Breast epithelium (tissue), 4 donors: ENCODE data around the gene SELENOT. TPM values are rescaled to one million over a fixed set of nuclear protein-coding genes. Genes with fewer than 3 reads are reported as not detected.

Experiments
- DNase-seq, 2 donors: peaks; one replicate each; pipeline ENCODE4 v3.0.0-alpha.2; 2019; ENCODE audit warnings: low spot score in 2 of 2
- H3K27ac ChIP-seq, 2 donors: fragments of 200-600 bp; sonication (generic) in 1 of 2; one replicate each; pipeline ENCODE4 v1.5.1; 2016 to 2019; ENCODE audit warnings: mild to moderate bottlenecking in 1 of 2
- H3K27me3 ChIP-seq, 2 donors: fragments of 200-600 bp; sonication (generic) in 1 of 2; one replicate each; pipeline versions ENCODE4 v1.5.1 to v1.6.0; 2017 to 2019; ENCODE audit warnings: control low read depth in 1 of 2, mild to moderate bottlenecking in 1 of 2
- H3K36me3 ChIP-seq: fragments of 200-600 bp; one replicate; pipeline ENCODE4 v1.5.1; 2019
- H3K4me1 ChIP-seq, 2 donors: fragments of 200-600 bp; sonication (generic); one replicate each; pipeline ENCODE4 v1.5.1; 2016 to 2019; ENCODE audit warnings: control low read depth in 1 of 2
- H3K4me3 ChIP-seq, 3 donors: fragments of 200-600 bp; sonication (generic); 1 replicate in 2 of 3; 2 replicates in 1 of 3; pipeline ENCODE4 v1.5.1; 2016 to 2019; ENCODE audit warnings: mild to moderate bottlenecking in 3 of 3, moderate library complexity in 2 of 3
- H3K9me3 ChIP-seq, 2 donors: fragments of 200-600 bp; sonication (generic) in 1 of 2; one replicate each; pipeline ENCODE4 v1.5.1; 2016 to 2019; ENCODE audit warnings: control low read depth in 1 of 2
- POLR2A ChIP-seq: fragments of 450-650 bp; IDR thresholded peaks from one replicate; pipeline ENCODE4 v1.6.1; 2016; ENCODE audit warnings: antibody characterized with exemption, mild to moderate bottlenecking, moderate library complexity
- POLR2AphosphoS5 ChIP-seq, 3 donors: sonication (generic); formaldehyde crosslinking; IDR thresholded peaks; one replicate each; pipeline ENCODE4 v1.6.1; 2017; ENCODE audit warnings: antibody characterized with exemption in 3 of 3
- intact Hi-C: fragments of 100-400 bp; cut with DNase I; formaldehyde crosslinking; loops from one replicate; pipeline ENCODE4 v1.15.1; 2023; ENCODE audit warnings: low total_unique reads
- total RNA-seq, 3 donors: library from RNA; depleted of rRNA; stranded (reverse); fragments of >200 nt; gene quantifications; one replicate each; pipeline ENCODE4 v1.1.0, GENCODE V29; 2016
- TF ChIP-seq, protein P1 (sequence below), 3 donors: fragments of 450-650 bp; IDR thresholded peaks; one replicate each; pipeline ENCODE4 v1.5.1; 2016 to 2017; ENCODE audit warnings: antibody characterized with exemption in 3 of 3, mild to moderate bottlenecking in 3 of 3, moderate library complexity in 3 of 3

The SELENOT gene
- total RNA-seq, 3 donors from 2014 or later, result 86.9 to 143 (median 127) TPM

DNA sequence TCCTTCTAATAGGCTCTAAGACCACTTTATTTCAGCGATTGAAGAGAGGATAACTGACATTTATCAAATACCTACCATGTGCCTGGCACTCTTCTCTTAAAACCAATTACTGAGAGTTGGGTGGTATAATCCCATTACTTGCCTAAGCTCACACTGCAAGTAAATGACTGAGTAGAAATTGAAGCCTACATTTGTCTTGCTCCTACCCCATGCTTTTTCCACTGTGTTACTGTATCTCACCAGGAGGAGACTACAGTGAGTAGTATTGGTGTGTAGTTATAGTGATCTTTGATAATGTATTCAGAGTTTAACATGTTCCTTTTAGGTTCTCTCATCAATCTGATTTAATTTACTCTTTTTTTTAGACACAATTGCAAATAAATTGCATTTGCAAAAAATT lies 35.8 kb upstream of the SELENOT start:
- no peak overlapping the region for H3K27ac ChIP-seq
- H3K27me3 ChIP-seq, result no peaks in the 10 kb centered on the region
- H3K4me3 ChIP-seq, result no peak overlapping the region
- H3K9me3 ChIP-seq, result no peaks in the 10 kb centered on the region
- no peaks in the 10 kb centered on the region for H3K4me1 ChIP-seq
- TF ChIP-seq POLR2A (no peak), POLR2AphosphoS5 (IDR thresholded peaks at IDR 0.05) (no peak)
- TF ChIP-seq, protein P1, sequence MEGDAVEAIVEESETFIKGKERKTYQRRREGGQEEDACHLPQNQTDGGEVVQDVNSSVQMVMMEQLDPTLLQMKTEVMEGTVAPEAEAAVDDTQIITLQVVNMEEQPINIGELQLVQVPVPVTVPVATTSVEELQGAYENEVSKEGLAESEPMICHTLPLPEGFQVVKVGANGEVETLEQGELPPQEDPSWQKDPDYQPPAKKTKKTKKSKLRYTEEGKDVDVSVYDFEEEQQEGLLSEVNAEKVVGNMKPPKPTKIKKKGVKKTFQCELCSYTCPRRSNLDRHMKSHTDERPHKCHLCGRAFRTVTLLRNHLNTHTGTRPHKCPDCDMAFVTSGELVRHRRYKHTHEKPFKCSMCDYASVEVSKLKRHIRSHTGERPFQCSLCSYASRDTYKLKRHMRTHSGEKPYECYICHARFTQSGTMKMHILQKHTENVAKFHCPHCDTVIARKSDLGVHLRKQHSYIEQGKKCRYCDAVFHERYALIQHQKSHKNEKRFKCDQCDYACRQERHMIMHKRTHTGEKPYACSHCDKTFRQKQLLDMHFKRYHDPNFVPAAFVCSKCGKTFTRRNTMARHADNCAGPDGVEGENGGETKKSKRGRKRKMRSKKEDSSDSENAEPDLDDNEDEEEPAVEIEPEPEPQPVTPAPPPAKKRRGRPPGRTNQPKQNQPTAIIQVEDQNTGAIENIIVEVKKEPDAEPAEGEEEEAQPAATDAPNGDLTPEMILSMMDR (IDR thresholded peaks at IDR 0.05), result no peak
- intact Hi-C loops, result no loop called here
- H3K36me3 ChIP-seq, result peaks cover 4% of the 10 kb centered on the region
- DNase-seq, result no peak

DNA sequence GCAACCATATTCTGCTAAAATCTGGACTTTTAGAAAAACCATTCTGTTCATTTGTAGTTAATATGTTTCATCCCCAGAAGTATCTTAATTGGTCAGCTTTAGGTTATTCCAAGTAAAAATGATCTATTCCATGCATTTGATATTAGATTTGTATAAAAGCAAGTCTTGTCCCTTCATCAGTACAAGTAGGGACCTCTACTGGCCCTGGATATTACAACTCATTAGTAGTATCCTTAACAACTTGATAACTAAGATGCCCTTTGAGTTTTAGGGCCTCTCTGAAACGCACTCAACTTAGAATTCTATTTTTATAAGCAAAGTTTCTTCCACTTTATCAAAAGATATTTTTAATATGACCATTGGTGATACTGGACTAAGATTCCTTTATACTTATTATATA lies 25.3 kb upstream of the SELENOT start:
- intact Hi-C loops, result no loop called here
- Histone ChIP-seq H3K36me3 (no peaks in the 10 kb centered on the region), H3K27me3 (no peaks in the 10 kb centered on the region), H3K9me3 (no peaks in the 10 kb centered on the region), H3K4me1 (no peaks in the 10 kb centered on the region), H3K27ac (no peak overlapping the region), H3K4me3 (no peak overlapping the region)
- no peak for DNase-seq
- no peak for TF ChIP-seq POLR2A
- TF ChIP-seq POLR2AphosphoS5 (IDR thresholded peaks at IDR 0.05), result no peak
- TF ChIP-seq, protein P1 (IDR thresholded peaks at IDR 0.05), result no peak

DNA sequence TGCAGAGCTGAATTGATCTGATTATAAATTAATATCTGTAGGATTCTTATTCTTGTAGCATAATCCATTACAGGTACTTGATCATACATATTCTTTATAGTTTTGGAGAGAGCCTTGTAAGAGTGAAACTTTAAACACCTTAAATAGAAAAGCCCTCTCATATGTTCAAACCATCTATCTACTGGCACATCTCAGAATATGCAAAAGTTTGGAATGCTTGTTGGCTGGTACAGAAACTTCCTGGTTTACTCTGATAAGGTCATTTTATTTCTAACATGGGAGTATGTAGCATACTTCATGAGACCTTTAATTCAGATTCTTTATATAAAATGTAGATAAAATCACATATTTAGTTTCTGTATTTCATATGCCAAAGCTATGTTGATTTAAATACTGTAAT lies 21.9 kb upstream of the SELENOT start:
- H3K9me3 ChIP-seq, result no peaks in the 10 kb centered on the region
- TF ChIP-seq POLR2AphosphoS5 (IDR thresholded peaks at IDR 0.05) (no peak), POLR2A (no peak)
- TF ChIP-seq, protein P1 (IDR thresholded peaks at IDR 0.05), result no peak
- H3K36me3 ChIP-seq, result no peaks in the 10 kb centered on the region
- no peak overlapping the region for H3K27ac ChIP-seq
- no peak for DNase-seq
- H3K4me1 ChIP-seq, result no peaks in the 10 kb centered on the region
- H3K27me3 ChIP-seq, result no peaks in the 10 kb centered on the region
- intact Hi-C loops, result loop anchor here (2.0 kb wide), 1 partner anchor 76 kb away; no protein-coding TSS in a partner anchor
- no peak overlapping the region for H3K4me3 ChIP-seq

DNA sequence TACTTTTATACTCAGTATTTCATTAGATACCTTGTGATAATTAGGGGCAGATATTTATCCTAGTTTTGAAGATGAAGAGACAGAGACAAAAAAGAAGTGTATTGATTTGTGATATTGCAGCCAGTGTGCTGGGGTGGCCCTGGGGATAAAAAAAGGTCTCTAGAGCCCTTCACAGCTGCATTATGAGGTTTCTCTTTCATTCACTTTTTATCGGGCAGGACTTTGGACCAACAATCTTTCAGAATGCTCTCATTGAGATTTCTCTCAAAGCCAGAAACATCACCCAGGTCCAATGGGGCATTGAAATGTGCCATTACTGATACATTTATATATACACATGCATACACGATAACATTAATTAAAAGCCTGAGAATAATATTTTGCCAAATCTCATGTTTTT lies 20.5 kb upstream of the SELENOT start:
- H3K4me1 ChIP-seq, result no peaks in the 10 kb centered on the region
- no peak for DNase-seq
- no peak overlapping the region for H3K4me3 ChIP-seq
- H3K9me3 ChIP-seq, result no peaks in the 10 kb centered on the region
- H3K27me3 ChIP-seq, result no peaks in the 10 kb centered on the region
- H3K36me3 ChIP-seq, result no peaks in the 10 kb centered on the region
- TF ChIP-seq, protein P1 (IDR thresholded peaks at IDR 0.05), result no peak
- no peak for TF ChIP-seq POLR2A
- TF ChIP-seq POLR2AphosphoS5 (IDR thresholded peaks at IDR 0.05), result no peak
- H3K27ac ChIP-seq, result no peak overlapping the region
- intact Hi-C loops, result no loop called here

DNA sequence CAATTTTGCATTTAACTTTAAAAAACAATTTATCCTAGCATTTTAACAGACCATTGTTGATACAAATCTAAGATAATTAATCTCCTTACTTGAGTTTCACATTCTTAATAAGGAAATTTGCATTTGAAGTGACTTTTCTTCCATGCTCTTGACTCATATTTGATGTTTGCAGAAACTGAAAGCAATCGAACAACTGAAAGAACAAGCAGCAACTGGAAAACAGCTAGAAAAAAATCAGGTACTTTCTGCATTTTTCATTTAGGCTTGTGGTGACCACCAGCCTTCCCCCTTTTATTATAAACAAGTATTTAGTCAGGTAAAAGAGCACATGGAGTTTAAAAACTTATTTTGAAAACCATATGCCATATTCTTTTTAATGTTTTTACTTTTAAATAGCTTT lies 20.1 kb upstream of the SELENOT start:
- Histone ChIP-seq H3K9me3 (no peaks in the 10 kb centered on the region), H3K27me3 (no peaks in the 10 kb centered on the region), H3K4me1 (no peaks in the 10 kb centered on the region), H3K27ac (no peak overlapping the region), H3K36me3 (no peaks in the 10 kb centered on the region), H3K4me3 (no peak overlapping the region)
- TF ChIP-seq, protein P1 (IDR thresholded peaks at IDR 0.05), result no peak
- TF ChIP-seq POLR2A, result no peak
- TF ChIP-seq POLR2AphosphoS5 (IDR thresholded peaks at IDR 0.05), result no peak
- DNase-seq, result no peak
- intact Hi-C loops, result no loop called here
